ENCODE results near the gene MTMR10.
A peak's percentile ranks its signal among the peaks of the same experiment; 100 is the strongest.

The MTMR10 gene

GRCh38 chr15:30919877-30920550 is 71.4 kb downstream of the MTMR10 start:
- no peak for DNase-seq

- DNase-seq: no peak
Measured at GRCh38 chr15:30918366-30918765, 73.1 kb downstream of the MTMR10 start.

- DNase-seq: no peak
Measured at GRCh38 chr15:30917675-30918074, 73.8 kb downstream of the MTMR10 start.

DNA sequence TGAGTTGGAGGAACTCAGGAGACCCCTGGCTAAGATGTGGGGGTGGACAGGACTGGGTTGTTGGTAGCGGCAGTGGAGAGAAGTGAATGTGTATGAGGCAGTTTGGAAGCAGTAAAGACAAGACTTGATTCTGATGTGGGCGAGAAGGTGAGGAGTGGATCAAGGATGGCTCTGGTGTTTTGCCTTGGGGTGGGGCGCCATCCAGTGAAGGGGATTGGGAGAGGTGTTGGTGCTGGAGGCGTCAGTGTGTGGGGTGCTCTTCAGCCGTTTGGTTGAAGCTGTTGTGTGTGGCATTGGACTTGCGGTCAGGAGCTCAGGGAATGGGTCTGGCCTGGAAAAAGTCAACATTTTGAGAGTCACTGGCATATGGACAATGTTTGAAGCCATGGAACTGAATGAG is 74.4 kb downstream of the MTMR10 start:
- no peak for DNase-seq

- no peak for DNase-seq
Measured at GRCh38 chr15:30913761-30914160, 77.7 kb downstream of the MTMR10 start.

- DNase-seq: no peak
Measured at GRCh38 chr15:30906366-30906765, 85.1 kb downstream of the MTMR10 start.

DNA sequence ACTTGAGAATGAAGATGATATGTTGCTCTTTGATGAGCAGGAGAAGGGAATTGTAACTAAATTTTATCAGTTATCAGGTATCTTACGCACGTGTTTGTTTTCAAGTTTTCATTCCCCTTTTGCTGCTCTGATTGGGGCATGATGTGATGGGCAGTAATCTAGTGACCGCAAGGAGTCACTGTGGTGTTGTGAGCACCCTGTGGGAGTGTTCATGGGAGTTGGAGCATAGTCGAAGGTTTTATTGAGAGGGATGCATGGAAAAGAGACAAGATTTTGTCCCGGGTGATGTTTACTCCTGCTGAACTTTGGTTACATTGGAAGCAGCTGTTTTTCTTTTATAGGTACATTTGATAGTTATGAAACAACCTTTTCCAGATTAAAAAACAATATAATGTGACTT is 85.6 kb downstream of the MTMR10 start:
- DNase-seq: no peak

- DNase-seq: no peak
Measured at GRCh38 chr15:30904812-30905211, 86.6 kb downstream of the MTMR10 start.

GRCh38 chr15:30903497-30904187 is 87.8 kb downstream of the MTMR10 start, which contains the start of gene FAN1:
FAN1 (plus strand) TSS chr15:30903915; CDS start chr15:30904664, 749 bp downstream.
- peak; percentile 92 for DNase-seq

DNA sequence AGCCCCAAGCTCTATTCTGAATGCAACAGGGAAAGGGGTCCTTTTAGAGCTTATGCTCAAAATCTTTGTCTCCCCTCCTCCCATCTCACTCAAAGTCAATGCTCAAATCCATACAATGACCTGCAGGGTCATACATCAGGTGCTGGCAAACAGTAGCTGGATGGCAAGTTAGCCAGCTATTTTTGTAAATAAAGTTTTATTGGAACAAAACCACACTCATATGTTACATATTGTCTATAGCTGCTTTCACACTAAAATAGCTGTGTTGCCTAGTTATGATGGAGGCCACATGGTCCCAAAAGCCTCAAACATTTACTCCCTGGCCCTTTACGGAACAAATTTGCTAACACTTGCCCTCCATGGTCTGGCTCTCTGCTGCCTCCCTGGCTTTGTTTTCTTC is 89.5 kb downstream of the MTMR10 start:
- DNase-seq: no peak

GRCh38 chr15:30896211-30896606 is 95.2 kb downstream of the MTMR10 start:
- no peak for DNase-seq

DNA sequence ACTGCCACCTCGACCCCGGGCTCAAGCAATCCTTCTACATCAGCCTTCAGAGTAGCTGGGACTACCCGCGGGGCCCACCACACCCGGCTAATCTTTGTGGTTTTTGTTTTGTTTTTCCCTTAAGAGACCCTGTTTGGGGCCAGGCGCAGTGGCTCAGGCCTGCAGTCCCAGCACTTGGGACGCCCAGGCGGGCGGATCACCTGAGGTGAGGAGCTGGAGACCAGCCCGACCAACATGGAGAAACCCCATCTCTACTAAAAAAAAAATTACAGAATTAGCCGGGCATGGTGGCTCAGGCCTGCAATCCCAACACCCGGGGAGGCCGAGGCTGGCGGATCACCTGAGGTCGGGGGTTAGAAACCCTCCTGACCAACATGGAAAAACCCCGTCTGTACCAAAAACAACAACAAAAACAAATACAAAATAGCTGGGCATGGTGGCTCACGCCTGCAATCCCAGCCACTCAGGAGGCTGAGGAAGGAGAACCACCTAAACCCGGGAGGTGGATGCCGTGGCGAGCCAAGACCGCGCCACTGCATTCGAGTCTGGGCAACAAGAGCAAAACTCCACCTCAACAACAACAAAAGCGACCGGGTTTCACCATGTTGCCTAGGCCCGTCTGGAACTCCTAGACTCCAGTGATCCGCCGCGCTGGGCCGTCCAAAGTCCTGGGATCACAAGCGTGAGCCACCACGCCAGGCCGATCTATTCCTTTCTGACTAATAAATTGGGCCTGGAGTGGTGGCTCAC is 95.8 kb downstream of the MTMR10 start:
- no peak for DNase-seq

DNA sequence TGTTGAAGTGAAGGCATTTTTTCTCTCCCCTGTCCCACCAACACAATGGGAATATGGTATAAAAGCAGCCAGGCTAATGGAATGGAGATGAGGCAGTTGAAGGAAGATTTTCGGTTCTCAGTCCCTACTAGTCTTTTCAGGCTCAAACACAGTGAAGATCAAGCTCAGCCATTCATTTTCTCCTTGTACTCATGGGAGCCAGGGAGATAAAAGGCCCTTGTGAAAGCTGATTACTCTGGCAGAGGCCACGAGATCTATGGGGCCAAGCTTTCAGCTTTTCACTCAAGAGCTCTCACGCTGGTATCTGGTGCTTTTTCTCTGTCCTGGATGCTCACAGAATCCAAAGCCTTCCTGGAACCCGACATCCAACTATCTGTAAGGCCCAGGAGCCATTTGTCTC is 102.2 kb downstream of the MTMR10 start:
- no peak for DNase-seq

Data from right forelimb (tissue), 1 donor.